ENCODE measurements around the gene SLC7A5. TPM values are rescaled to one million over a fixed set of nuclear protein-coding genes. Genes with fewer than 3 reads are reported as not detected.
"Not testable (repeated sequence)": the region's sequence is repeated elsewhere in the genome, so short reads cannot be mapped to it uniquely, and the experiment has no call there.

SLC7A5 gene
- total RNA-seq, 4 donors from 2014 or later: 10.0 to 99.4 (median 61.1) TPM

GRCh38 chr16:87790292-87791100 lies 78.8 kb downstream of the SLC7A5 start:
- no peak for TF ChIP-seq POLR2A (IDR thresholded peaks at IDR 0.05)
- TF ChIP-seq POLR2AphosphoS5 (IDR thresholded peaks at IDR 0.05): no peak
- no peak for TF ChIP-seq EP300 (IDR thresholded peaks at IDR 0.05)
- TF ChIP-seq CTCF (IDR thresholded peaks at IDR 0.05): no peak
- 47% methylated on average over 14 of the region's 17 CpGs for WGBS
- no peak overlapping the region for H3K4me3 ChIP-seq
- H3K4me1 ChIP-seq: peaks cover 25% of the 10 kb centered on the region
- no peaks in the 10 kb centered on the region for H3K27me3 ChIP-seq
- DNase-seq (ENCODE audit: low spot score in 2 of 2): no peak
- H3K36me3 ChIP-seq: no peaks in the 10 kb centered on the region
- no peaks in the 10 kb centered on the region for H3K9me3 ChIP-seq
- H3K27ac ChIP-seq: peak overlapping the region; percentile 77

- Histone ChIP-seq H3K27ac (peak overlapping the region; percentile 77), H3K9me3 (no peaks in the 10 kb centered on the region), H3K27me3 (no peaks in the 10 kb centered on the region), H3K4me1 (peaks cover 25% of the 10 kb centered on the region), H3K36me3 (no peaks in the 10 kb centered on the region), H3K4me3 (no peak overlapping the region)
- DNase-seq (ENCODE audit: low spot score in 2 of 2): no peak
- TF ChIP-seq CTCF (IDR thresholded peaks at IDR 0.05) (no peak), POLR2AphosphoS5 (IDR thresholded peaks at IDR 0.05) (peak in 2 of 3 donors; percentile 13 to 31)
- WGBS: 64% methylated on average over 13 of the region's 20 CpGs
Observed at GRCh38 chr16:87789437-87790291, 79.6 kb downstream of the SLC7A5 start.

GRCh38 chr16:87788730-87789436 lies 80.4 kb downstream of the SLC7A5 start:
- H3K36me3 ChIP-seq; DNase-seq (ENCODE audit: low spot score in 2 of 2); H3K4me3 ChIP-seq; H3K9me3 ChIP-seq; H3K27me3 ChIP-seq: not testable (repeated sequence)
- 87% methylated on average over 10 of the region's 10 CpGs for WGBS
- H3K27ac ChIP-seq: peak overlapping the region; percentile 77
- peaks cover 25% of the 10 kb centered on the region for H3K4me1 ChIP-seq

- H3K4me3 ChIP-seq; H3K27ac ChIP-seq; DNase-seq (ENCODE audit: low spot score in 2 of 2); H3K27me3 ChIP-seq; H3K9me3 ChIP-seq; H3K36me3 ChIP-seq: not testable (repeated sequence)
- H3K4me1 ChIP-seq: peaks cover 25% of the 10 kb centered on the region
- 85% methylated on average over 2 of the region's 2 CpGs for WGBS
Observed at GRCh38 chr16:87787451-87788091, 81.7 kb downstream of the SLC7A5 start.

- no peak overlapping the region for H3K4me3 ChIP-seq
- peaks cover 10% of the 10 kb centered on the region for H3K4me1 ChIP-seq
- no peaks in the 10 kb centered on the region for H3K36me3 ChIP-seq
- WGBS: 78% methylated on average over 8 of the region's 10 CpGs
- no peak overlapping the region for H3K27ac ChIP-seq
- H3K9me3 ChIP-seq: no peaks in the 10 kb centered on the region
- DNase-seq (ENCODE audit: low spot score in 2 of 2): no peak
- H3K27me3 ChIP-seq: peaks cover 7% of the 10 kb centered on the region
- TF ChIP-seq POLR2AphosphoS5 (IDR thresholded peaks at IDR 0.05) (no peak), POLR2A (IDR thresholded peaks at IDR 0.05) (no peak), EP300 (IDR thresholded peaks at IDR 0.05) (no peak), CTCF (IDR thresholded peaks at IDR 0.05) (no peak)
Observed at GRCh38 chr16:87784812-87785211, 84.5 kb downstream of the SLC7A5 start.
